SU-DHL-6 (cell line): ENCODE data around the gene SPOCD1.
"Not testable (repeated sequence)": the region's sequence is repeated elsewhere in the genome, so short reads cannot be mapped to it uniquely, and the experiment has no call there.

Source experiments
- H2AFZ ChIP-seq: fragments of 200-600 bp; sonication (generic); 2 replicates; pipeline ENCODE4 v1.6.1; 2014; ENCODE audit warnings: low read depth, mild to moderate bottlenecking, moderate library complexity, mixed read lengths, antibody characterized with exemption, low read length; ENCODE audit not compliant: severe bottlenecking
- H3F3A ChIP-seq: fragments of 200-600 bp; shearing (Covaris generic); 2 replicates; pipeline ENCODE4 v1.6.0; 2016; ENCODE audit warnings: antibody characterized with exemption, mild to moderate bottlenecking; ENCODE audit not compliant: insufficient read depth
- H3K27ac ChIP-seq: fragments of 200-600 bp; sonication (generic); 2 replicates; pipeline ENCODE4 v1.5.1; 2016; ENCODE audit warnings: low read depth, mild to moderate bottlenecking, low read length, moderate library complexity, mixed read lengths
- H3K27me3 ChIP-seq: fragments of 200-600 bp; sonication (generic), shearing (Covaris generic); 2 replicates; pipeline ENCODE4 v1.6.0; 2014; ENCODE audit warnings: mild to moderate bottlenecking, low read length
- H3K36me3 ChIP-seq: fragments of 200-600 bp; sonication (generic); 2 replicates; pipeline ENCODE4 v1.6.1; 2014; ENCODE audit warnings: mild to moderate bottlenecking, low read length, mixed read lengths
- H3K4me2 ChIP-seq: fragments of 300-600, 200-600 bp; shearing (Covaris generic), sonication (generic); 2 replicates; pipeline ENCODE4 v1.6.0; 2014; ENCODE audit warnings: low read length, low read depth, mild to moderate bottlenecking; ENCODE audit not compliant: poor library complexity, severe bottlenecking
- H3K4me3 ChIP-seq: fragments of 200-600 bp; sonication (generic); 2 replicates; pipeline ENCODE4 v1.5.1; 2014; ENCODE audit warnings: antibody characterized with exemption, low read length, mild to moderate bottlenecking, mixed read lengths; ENCODE audit not compliant: insufficient read depth, poor library complexity, severe bottlenecking
- H3K79me2 ChIP-seq: fragments of 200-600 bp; sonication (generic); 2 replicates; pipeline ENCODE4 v1.6.1; 2014; ENCODE audit warnings: mild to moderate bottlenecking, low read length, moderate library complexity; ENCODE audit not compliant: insufficient read depth
- H3K9ac ChIP-seq: fragments of 200-600 bp; sonication (generic); 2 replicates; pipeline ENCODE4 v1.7.0; 2014; ENCODE audit warnings: mild to moderate bottlenecking, low read length
- H3K9me2 ChIP-seq: fragments of 200-600 bp; sonication (generic); replicated peaks from 2 replicates; pipeline ENCODE4 v1.6.1; 2014; ENCODE audit warnings: low read length; ENCODE audit not compliant: insufficient read depth
- H3K9me3 ChIP-seq: fragments of 200-600 bp; sonication (generic); 2 replicates; pipeline ENCODE4 v1.6.1; 2014; ENCODE audit warnings: low read length, mixed read lengths; ENCODE audit not compliant: insufficient read depth
- H4K20me1 ChIP-seq: fragments of 200-600 bp; sonication (generic); 2 replicates; pipeline ENCODE4 v1.6.1; 2014; ENCODE audit warnings: low read depth, mild to moderate bottlenecking, antibody characterized with exemption, low read length, moderate library complexity, mixed read lengths
- EZH2phosphoT487 ChIP-seq: fragments of 200-600 bp; sonication (generic), shearing (Covaris generic); conservative IDR thresholded peaks from 2 replicates; pipeline ENCODE4 v1.6.1; 2018; ENCODE audit warnings: mild to moderate bottlenecking, antibody characterized with exemption, low read length, moderate library complexity, mixed read lengths
- TF ChIP-seq, protein P1 (sequence below): fragments of 200-600 bp; sonication (generic); IDR thresholded peaks from one replicate; pipeline ENCODE4 v1.5.1; 2017; ENCODE audit warnings: antibody characterized with exemption, mild to moderate bottlenecking, low read length, moderate library complexity; ENCODE audit not compliant: insufficient read depth, poor library complexity, severe bottlenecking

The SPOCD1 gene

DNA sequence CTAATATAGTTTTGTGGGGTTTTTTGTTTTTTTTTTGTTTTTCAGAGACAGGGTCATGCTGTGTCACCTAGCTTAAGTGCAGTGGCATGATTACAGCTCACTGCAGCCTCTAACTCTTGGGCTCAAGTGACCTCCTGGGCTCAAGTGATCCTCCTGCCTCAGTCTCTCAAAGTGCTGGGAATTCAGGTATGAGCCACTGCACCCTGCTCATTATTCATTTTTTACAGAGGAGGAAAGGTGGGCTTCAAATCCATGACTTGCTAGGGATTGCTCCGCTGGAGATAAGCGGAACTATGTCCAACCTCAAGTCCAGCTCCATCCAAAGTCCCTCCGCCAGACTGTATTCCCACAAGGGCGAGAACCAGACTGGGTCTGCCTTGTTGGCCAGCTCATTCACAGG lies 8.0 kb upstream of the SPOCD1 start:
- Histone ChIP-seq H3K27ac (no peak overlapping the region), H2AFZ (no peak overlapping the region), H3K9ac (no peak overlapping the region), H3F3A (0 out of 2 replicates have a peak, but pooled peaks cover 8% of the 10 kb centered on the region), H3K27me3 (no peaks in the 10 kb centered on the region), H3K9me3 (no peaks in the 10 kb centered on the region), H3K79me2 (no peaks in the 10 kb centered on the region), H3K4me3 (no peak overlapping the region), H4K20me1 (no peaks in the 10 kb centered on the region), H3K36me3 (no peaks in the 10 kb centered on the region), H3K9me2 (no peaks in the 10 kb centered on the region), H3K4me2 (no peak overlapping the region)
- TF ChIP-seq, protein P1, sequence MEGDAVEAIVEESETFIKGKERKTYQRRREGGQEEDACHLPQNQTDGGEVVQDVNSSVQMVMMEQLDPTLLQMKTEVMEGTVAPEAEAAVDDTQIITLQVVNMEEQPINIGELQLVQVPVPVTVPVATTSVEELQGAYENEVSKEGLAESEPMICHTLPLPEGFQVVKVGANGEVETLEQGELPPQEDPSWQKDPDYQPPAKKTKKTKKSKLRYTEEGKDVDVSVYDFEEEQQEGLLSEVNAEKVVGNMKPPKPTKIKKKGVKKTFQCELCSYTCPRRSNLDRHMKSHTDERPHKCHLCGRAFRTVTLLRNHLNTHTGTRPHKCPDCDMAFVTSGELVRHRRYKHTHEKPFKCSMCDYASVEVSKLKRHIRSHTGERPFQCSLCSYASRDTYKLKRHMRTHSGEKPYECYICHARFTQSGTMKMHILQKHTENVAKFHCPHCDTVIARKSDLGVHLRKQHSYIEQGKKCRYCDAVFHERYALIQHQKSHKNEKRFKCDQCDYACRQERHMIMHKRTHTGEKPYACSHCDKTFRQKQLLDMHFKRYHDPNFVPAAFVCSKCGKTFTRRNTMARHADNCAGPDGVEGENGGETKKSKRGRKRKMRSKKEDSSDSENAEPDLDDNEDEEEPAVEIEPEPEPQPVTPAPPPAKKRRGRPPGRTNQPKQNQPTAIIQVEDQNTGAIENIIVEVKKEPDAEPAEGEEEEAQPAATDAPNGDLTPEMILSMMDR, result no peak
- no peak for TF ChIP-seq EZH2phosphoT487

DNA sequence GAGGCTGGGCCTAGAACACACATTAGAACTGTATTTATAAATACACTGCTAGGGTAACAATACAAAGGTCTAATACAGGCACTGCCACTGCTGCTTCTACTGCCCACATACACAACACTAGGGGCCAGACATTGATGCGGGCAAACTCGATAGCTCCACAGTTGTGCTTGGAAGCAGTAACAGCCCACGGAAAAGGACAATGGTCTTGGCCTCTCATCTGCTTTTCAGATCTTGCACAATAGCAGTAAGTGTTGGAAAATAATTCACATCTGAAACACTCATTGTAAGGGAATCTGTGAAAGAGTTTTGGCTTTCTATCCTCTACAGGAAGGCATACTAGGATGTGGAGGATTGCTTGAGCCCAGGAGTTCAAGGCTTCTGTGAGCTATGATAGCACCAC lies 6.9 kb upstream of the SPOCD1 start:
- no peaks in the 10 kb centered on the region for H3K27me3 ChIP-seq
- no peaks in the 10 kb centered on the region for H3K36me3 ChIP-seq
- H4K20me1 ChIP-seq, result no peaks in the 10 kb centered on the region
- H3K9me3 ChIP-seq, result no peaks in the 10 kb centered on the region
- H3K9me2 ChIP-seq, result no peaks in the 10 kb centered on the region
- 0 out of 2 replicates have a peak, but pooled peaks cover 8% of the 10 kb centered on the region for H3F3A ChIP-seq
- no peak overlapping the region for H3K27ac ChIP-seq
- H3K4me3 ChIP-seq, result no peak overlapping the region
- H3K9ac ChIP-seq, result no peak overlapping the region
- H3K4me2 ChIP-seq, result no peak overlapping the region
- H2AFZ ChIP-seq, result no peak overlapping the region
- no peaks in the 10 kb centered on the region for H3K79me2 ChIP-seq
- TF ChIP-seq EZH2phosphoT487, result no peak
- TF ChIP-seq, protein P1, result no peak

DNA sequence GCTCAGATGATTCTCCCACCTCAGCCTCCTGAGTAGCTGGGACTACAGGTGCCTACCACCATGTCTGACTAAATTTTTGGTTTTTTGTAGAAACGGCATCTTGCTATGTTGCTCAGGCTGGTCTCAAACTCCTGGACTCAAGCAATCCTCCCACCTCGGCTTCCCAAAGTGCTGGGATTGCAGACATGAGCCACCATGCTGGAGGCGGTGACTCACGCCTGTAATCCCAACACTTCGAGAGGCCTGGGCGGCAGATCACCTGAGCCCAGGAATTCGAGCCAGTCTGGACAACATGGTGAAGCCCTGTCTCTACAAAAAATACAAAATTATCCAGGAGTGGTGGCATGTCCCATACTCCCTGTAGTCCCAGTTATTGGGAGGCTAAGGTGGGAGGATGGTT lies 4.4 kb upstream of the SPOCD1 start:
- not testable (repeated sequence) for H3K9me3 ChIP-seq, H4K20me1 ChIP-seq, H3K9me2 ChIP-seq, H3K9ac ChIP-seq, H3F3A ChIP-seq, H3K79me2 ChIP-seq, H3K27me3 ChIP-seq, H3K27ac ChIP-seq, H3K4me2 ChIP-seq, H3K4me3 ChIP-seq, H3K36me3 ChIP-seq, H2AFZ ChIP-seq

DNA sequence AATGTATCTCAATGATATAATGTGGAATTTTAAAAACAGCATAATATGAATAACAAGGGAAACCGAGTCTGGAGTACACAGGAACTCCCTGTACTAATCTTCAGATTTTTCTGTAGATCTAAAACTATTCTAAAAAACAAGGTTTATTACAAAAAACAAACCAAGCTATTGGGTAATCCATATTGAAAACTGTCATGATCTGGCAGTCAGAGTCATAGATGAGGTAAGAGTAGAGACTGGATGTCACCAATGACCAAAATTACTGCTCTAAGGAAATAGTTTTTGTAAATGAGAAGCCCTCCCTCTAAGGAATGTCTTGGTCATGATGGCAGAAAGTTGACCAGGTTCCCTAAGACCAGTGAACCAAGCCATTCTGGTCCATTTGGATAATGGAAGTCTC lies 2.4 kb upstream of the SPOCD1 start:
- no peaks in the 10 kb centered on the region for H3K9me2 ChIP-seq
- H3K36me3 ChIP-seq, result no peaks in the 10 kb centered on the region
- TF ChIP-seq, protein P1, result no peak
- TF ChIP-seq EZH2phosphoT487, result no peak
- no peak overlapping the region for H3K4me2 ChIP-seq
- peaks cover 6% of the 10 kb centered on the region; the same call in 1 of the 2 replicates for H3F3A ChIP-seq
- no peak overlapping the region for H2AFZ ChIP-seq
- no peak overlapping the region for H3K9ac ChIP-seq
- H3K79me2 ChIP-seq, result no peaks in the 10 kb centered on the region
- H3K4me3 ChIP-seq, result no peak overlapping the region
- no peak overlapping the region for H3K27ac ChIP-seq
- no peaks in the 10 kb centered on the region for H4K20me1 ChIP-seq
- H3K27me3 ChIP-seq, result no peaks in the 10 kb centered on the region
- no peaks in the 10 kb centered on the region for H3K9me3 ChIP-seq

DNA sequence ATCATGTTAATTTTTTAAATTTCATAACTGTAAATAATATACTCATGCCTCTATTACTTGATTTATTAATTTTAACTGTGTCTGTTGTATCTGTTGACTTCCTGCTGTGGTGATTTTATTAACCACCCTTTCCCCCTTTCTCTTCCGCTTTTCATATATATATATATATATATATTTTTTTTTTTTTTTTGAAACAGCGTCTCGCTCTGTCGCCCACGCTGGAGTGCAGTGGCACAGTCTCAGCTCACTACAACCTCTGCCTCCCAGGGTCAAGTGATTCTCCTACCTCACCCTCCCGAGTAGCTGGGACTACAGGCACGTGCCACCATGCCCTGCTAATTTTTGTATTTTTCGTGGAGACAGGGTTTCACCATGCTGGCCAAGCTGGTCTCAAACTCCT lies 1.1 kb upstream of the SPOCD1 start:
- not testable (repeated sequence) for H4K20me1 ChIP-seq, H3K36me3 ChIP-seq, H3K79me2 ChIP-seq, H2AFZ ChIP-seq, H3K27me3 ChIP-seq, H3K9ac ChIP-seq, H3K9me3 ChIP-seq, H3F3A ChIP-seq, H3K9me2 ChIP-seq
- H3K4me3 ChIP-seq, result peak overlapping the region; percentile 13
- H3K4me2 ChIP-seq, result peak overlapping the region; percentile 57
- H3K27ac ChIP-seq, result peak overlapping the region; percentile 79

DNA sequence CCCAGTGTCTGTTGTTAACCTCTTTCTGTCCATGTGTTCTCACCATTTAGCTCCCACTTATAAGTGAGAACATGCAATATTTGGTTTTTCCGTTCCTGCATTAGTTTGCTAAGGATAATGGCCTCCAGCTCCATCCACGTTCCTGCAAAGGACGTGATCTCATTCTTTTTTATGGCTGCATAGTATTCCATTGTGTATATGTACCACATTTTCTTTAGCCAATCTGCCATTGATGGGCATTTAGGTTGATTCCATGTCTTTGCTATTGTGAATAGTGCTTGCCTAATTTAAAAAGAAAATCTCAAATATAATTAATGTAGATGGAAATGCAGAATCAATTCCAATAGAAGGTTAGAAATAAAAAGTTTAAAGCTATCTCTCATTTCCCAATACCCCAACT lies 679 bp upstream of the SPOCD1 start:
- H3F3A ChIP-seq, H3K9me3 ChIP-seq, H4K20me1 ChIP-seq, H2AFZ ChIP-seq, H3K36me3 ChIP-seq, H3K79me2 ChIP-seq, H3K9me2 ChIP-seq, H3K27me3 ChIP-seq, H3K9ac ChIP-seq: not testable (repeated sequence)
- H3K4me3 ChIP-seq, result peak overlapping the region; percentile 13
- peak overlapping the region; percentile 57 for H3K4me2 ChIP-seq
- peak overlapping the region; percentile 79 for H3K27ac ChIP-seq
